Glutamatergic neuron (in vitro differentiated cells): ENCODE measurements around the gene EME1. TPM values are rescaled to one million over a fixed set of nuclear protein-coding genes. Genes with fewer than 3 reads are reported as not detected.
"Not testable (repeated sequence)": the region's sequence is repeated elsewhere in the genome, so short reads cannot be mapped to it uniquely, and the experiment has no call there.

Source experiments
- DNase-seq: peaks from one replicate; pipeline ENCODE4 v3.0.0; 2022
- H3K27ac Mint-ChIP-seq: one replicate; pipeline ENCODE4 v1.8.0; 2020; ENCODE audit warnings: mild to moderate bottlenecking, mixed read lengths, inconsistent platforms; ENCODE audit not compliant: unreplicated experiment
- H3K27me3 Mint-ChIP-seq: one replicate; pipeline ENCODE4 v1.8.0; 2020; ENCODE audit warnings: mild to moderate bottlenecking, moderate library complexity, mixed read lengths, inconsistent platforms; ENCODE audit not compliant: unreplicated experiment
- H3K36me3 Mint-ChIP-seq: one replicate; pipeline ENCODE4 v1.8.0; 2020; ENCODE audit warnings: mild to moderate bottlenecking, mixed read lengths, inconsistent platforms; ENCODE audit not compliant: unreplicated experiment
- H3K4me1 Mint-ChIP-seq: one replicate; pipeline ENCODE4 v1.8.0; 2020; ENCODE audit warnings: mild to moderate bottlenecking, low read depth, mixed read lengths, inconsistent platforms; ENCODE audit not compliant: unreplicated experiment
- H3K4me3 Mint-ChIP-seq: one replicate; pipeline ENCODE4 v1.8.0; 2020; ENCODE audit warnings: mild to moderate bottlenecking, mixed read lengths, inconsistent platforms; ENCODE audit not compliant: unreplicated experiment
- H3K9me3 Mint-ChIP-seq: one replicate; pipeline ENCODE4 v1.8.0; 2020; ENCODE audit warnings: mild to moderate bottlenecking, moderate library complexity, mixed read lengths, inconsistent platforms; ENCODE audit not compliant: unreplicated experiment
- CTCF ChIP-seq: fragments of 200-600 bp; sonication (generic); IDR thresholded peaks from one replicate; pipeline ENCODE4 v1.5.0; 2021; ENCODE audit not compliant: partially characterized antibody, unreplicated experiment
- total RNA-seq: library from RNA; stranded (reverse); fragmentation: NEBNext Ultra II Directional; extraction: Animal tissue kit (Norgen Biotek cat#: 25700); gene quantifications from one replicate; pipeline ENCODE4 v1.2.1, GENCODE V29; 2021; ENCODE audit not compliant: unreplicated experiment

The EME1 gene
- total RNA-seq, 1 donor from 2014 or later: 4.7 TPM

- Mint-ChIP-seq H3K27ac (no peak overlapping the region), H3K36me3 (no peaks in the 10 kb centered on the region), H3K4me1 (no peaks in the 10 kb centered on the region), H3K9me3 (peaks cover 2% of the 10 kb centered on the region), H3K27me3 (peaks cover 2% of the 10 kb centered on the region), H3K4me3 (no peak overlapping the region)
- no peak for TF ChIP-seq CTCF
- no peak for DNase-seq
Observed at GRCh38 chr17:50406578-50406977, 33.5 kb downstream of the EME1 start.

GRCh38 chr17:50407921-50408320, 34.9 kb downstream of the EME1 start:
- no peaks in the 10 kb centered on the region for H3K4me1 Mint-ChIP-seq
- H3K4me3 Mint-ChIP-seq: no peak overlapping the region
- H3K27me3 Mint-ChIP-seq: peaks cover 5% of the 10 kb centered on the region
- H3K9me3 Mint-ChIP-seq: no peaks in the 10 kb centered on the region
- no peak for TF ChIP-seq CTCF
- no peak for DNase-seq
- no peaks in the 10 kb centered on the region for H3K36me3 Mint-ChIP-seq
- no peak overlapping the region for H3K27ac Mint-ChIP-seq

- Mint-ChIP-seq H3K4me3 (no peak overlapping the region), H3K9me3 (peaks cover 2% of the 10 kb centered on the region), H3K36me3 (no peaks in the 10 kb centered on the region), H3K27ac (no peak overlapping the region), H3K27me3 (peaks cover 3% of the 10 kb centered on the region), H3K4me1 (no peaks in the 10 kb centered on the region)
- TF ChIP-seq CTCF: no peak
- no peak for DNase-seq
Observed at GRCh38 chr17:50412188-50412732, 39.2 kb downstream of the EME1 start.

GRCh38 chr17:50414808-50415207, 41.8 kb downstream of the EME1 start:
- no peak for DNase-seq
- Mint-ChIP-seq H3K27ac (no peak overlapping the region), H3K4me1 (no peaks in the 10 kb centered on the region), H3K4me3 (no peak overlapping the region), H3K27me3 (peaks cover 3% of the 10 kb centered on the region), H3K9me3 (peaks cover 4% of the 10 kb centered on the region), H3K36me3 (peaks cover 9% of the 10 kb centered on the region)
- TF ChIP-seq CTCF: no peak

GRCh38 chr17:50419577-50419976, 46.5 kb downstream of the EME1 start:
- H3K4me3 Mint-ChIP-seq, H3K4me1 Mint-ChIP-seq, H3K27ac Mint-ChIP-seq, H3K27me3 Mint-ChIP-seq, DNase-seq, H3K36me3 Mint-ChIP-seq, H3K9me3 Mint-ChIP-seq: not testable (repeated sequence)
